Activated CD8-positive, alpha-beta memory T cell treated with anti-CD3 and anti-CD28 coated beads for 4 hours (primary cell): Measurements from ENCODE around the gene HGD.
A peak's percentile ranks its signal among the peaks of the same experiment; 100 is the strongest.
"Not testable (repeated sequence)": the region's sequence is repeated elsewhere in the genome, so short reads cannot be mapped to it uniquely, and the experiment has no call there.

ENCODE experiments used
- DNase-seq, 2 donors: peaks; one replicate each; pipeline ENCODE4 v3.0.0-alpha.2; 2020; ENCODE audit warnings: low read depth in 2 of 2

Gene HGD

DNA sequence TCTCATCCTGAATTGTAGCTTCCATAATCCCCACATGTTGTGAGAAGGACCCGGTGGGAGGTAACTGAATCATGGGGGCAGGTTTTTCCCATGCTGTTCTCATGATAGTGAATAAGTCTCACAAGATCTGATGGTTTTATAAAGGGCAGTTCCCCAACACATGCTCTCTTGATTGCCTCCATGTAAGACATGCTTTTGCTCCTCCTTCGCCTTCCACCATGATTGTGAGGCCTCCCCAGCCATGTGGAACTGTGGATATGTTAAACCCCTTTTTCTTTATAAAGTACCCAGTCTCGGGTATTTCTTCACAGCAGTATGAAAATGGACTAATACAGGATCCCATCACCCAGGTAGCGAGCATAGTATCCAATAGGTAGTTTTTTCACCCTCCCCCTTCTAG is 43.2 kb downstream of the HGD start:
- DNase-seq: not testable (repeated sequence)

DNA sequence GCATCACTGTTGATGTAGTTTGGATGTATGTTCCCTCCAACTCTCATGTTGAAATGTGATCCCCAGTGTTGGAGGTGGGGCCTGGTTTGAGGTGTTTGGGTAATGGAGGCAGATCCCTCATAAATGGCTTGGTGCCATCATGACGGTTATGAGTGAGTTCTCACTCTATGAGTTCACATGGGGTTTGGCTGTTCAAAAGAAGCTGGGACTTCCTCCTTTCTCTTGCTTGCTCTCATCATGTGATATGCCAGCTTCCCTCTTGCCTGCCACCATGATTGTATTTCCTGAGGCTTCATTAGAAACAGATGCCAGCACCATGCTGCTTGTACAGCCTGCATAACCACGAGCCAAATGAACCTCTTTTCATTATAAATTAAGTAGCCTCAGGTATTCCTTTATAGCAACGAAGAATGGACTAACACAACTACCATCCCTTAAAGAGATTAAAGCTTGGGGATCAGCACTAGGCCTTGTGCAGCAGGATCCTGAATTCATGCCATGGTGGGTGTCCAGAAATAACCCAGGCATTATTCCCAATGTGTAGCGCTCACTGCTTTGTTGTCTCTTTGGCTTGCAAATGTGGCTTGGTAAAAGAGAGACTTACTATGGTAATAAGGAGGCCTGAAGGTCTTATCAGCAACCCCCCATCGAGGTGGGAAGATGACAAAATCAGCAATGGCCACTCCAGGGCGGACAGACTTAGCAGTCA is 44.0 kb downstream of the HGD start:
- no peak for DNase-seq

- DNase-seq: no peak
Measured at GRCh38 chr3:120636795-120637401, 45.1 kb downstream of the HGD start.

- DNase-seq: no peak
Measured at GRCh38 chr3:120634539-120634938, 47.5 kb downstream of the HGD start.

DNA sequence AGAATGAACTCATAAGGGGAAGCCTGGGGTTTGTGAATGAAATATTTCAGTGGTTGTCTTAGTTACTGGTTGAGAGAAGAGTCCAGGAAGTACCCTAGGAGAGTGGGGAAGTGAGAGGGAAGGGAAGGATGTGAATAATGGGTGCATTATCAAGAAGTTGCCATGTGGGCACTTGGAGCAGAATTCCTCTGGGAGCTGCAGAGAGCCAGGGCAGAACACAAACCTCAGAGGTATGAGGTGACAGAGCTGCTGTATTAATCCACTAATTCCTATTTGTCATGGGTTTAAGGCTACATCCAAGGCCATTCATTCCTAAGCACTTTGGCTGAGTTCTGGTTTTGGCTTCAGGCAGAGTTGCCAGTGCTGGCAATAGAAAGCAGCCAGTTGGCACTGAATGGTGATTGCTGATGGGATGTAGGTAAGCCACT is 56.9 kb downstream of the HGD start:
- no peak for DNase-seq

DNA sequence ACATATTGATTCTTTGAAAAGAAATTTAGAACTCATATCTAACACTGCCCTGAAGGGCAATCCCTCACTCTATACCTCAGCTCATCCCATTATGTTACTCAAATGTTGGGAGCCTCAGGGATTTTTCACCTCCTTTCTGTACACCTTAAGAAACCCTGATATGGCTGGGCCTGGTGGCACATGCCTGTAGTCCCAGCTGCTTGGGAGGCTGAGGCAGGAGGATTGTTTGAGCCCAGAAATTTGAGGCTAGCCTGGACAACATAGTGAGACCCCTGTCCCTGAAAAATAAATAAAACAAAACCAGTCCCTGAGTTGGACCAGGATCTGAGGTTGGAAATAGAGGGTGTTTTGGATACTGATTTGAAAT is 58.3 kb downstream of the HGD start:
- no peak for DNase-seq

- no peak for DNase-seq
Measured at GRCh38 chr3:120622870-120623726, 58.9 kb downstream of the HGD start.

- no peak for DNase-seq
Measured at GRCh38 chr3:120622457-120622856, 59.6 kb downstream of the HGD start.

DNA sequence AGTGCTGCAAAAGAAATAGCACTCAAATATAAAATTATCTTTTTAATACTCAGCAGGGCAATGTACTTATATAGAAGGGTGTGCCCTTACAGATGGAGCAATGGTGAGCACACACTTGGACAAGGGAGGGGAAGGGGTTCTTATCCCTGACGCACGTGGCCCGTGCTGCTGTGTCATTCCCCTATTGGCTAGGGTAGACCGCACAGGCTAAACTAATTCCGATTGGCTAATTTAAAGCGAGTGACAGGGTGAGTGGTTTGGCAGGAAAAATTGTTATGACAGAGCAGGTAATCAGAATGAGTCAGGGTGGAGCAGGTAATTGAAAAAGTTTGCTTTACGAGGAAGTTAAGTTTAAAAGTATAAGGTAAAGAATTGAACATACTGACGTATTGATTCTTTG is 65.3 kb downstream of the HGD start:
- not testable (repeated sequence) for DNase-seq

DNA sequence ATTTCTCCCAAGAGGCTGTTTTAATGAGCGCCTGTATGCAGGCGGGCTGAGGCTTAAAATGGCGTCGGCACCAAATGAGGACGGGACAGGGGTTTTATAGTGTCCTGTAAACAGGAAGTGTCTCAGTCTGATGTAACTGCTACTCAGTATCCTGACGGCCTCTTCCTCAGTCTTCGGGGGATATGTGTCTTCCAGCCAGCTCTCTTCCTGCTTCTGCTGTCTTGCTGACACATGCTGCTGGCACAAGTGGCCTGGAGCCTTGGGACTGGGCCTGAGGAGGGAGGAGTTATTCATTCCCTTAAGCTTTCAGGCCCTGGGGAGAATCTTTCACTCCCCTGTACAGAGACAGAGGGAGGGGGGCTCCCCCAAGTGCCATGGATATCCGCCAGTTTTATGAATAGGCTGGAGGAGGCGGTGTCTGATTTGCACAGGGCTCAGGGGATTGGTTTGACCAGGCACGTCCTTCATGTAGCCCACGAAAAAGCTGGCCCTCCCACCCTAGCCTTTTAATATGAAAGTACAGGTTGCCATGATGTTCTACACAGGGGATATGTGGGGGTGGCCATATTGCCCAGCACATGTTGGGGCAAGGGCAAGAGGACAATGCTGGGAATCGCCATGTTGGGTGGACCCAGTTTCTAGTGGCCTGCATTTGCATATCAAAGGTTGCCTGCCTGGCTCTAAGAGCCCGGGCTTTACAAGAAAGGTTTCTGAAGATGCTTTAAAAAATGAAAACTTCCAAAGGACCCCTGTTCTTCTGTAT is 66.0 kb downstream of the HGD start:
- DNase-seq: no peak

DNA sequence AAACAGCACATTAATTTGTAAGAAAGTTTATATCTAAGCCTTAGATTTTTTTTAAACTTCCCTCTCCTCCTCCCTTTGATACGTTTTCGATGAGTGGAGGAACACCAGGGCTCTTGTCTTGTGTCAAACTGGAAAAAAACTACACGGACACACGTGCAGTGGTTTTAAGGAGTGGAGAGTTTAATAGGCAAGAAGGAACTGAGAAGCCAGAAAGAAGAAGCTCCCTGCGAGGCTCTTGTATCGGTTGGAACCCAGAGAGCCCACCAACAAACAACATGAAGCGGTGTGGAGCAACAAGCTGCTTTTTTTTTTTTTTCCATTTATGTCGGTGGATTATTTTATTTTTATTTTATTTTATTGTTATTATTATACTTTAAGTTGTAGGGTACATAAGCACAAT is 67.3 kb downstream of the HGD start:
- no peak for DNase-seq

DNA sequence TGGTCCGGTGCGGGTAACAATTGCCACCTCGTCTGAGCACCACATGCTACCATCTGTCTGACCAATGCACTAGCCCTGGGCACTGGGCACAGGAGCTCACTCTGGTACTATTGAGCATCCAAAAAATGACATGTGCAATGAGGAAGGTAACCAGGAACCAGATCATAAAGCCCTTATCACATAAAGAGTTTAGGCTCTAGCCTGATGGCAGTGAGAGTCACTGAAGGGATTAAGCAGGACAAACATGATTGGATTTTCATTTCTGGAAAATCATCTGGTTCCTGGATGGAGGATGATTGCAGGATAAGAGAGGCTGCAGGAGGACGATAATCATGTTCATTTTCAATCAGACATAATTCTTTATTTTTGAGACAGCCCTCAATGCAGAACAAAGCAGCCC is 73.5 kb downstream of the HGD start:
- no peak for DNase-seq

GRCh38 chr3:120604784-120605183 is 77.3 kb downstream of the HGD start:
- DNase-seq: no peak

- DNase-seq: no peak
Measured at GRCh38 chr3:120604382-120604781, 77.7 kb downstream of the HGD start.

- no peak for DNase-seq
Measured at GRCh38 chr3:120602682-120603081, 79.4 kb downstream of the HGD start.

GRCh38 chr3:120601554-120601953 is 80.5 kb downstream of the HGD start:
- no peak for DNase-seq

DNA sequence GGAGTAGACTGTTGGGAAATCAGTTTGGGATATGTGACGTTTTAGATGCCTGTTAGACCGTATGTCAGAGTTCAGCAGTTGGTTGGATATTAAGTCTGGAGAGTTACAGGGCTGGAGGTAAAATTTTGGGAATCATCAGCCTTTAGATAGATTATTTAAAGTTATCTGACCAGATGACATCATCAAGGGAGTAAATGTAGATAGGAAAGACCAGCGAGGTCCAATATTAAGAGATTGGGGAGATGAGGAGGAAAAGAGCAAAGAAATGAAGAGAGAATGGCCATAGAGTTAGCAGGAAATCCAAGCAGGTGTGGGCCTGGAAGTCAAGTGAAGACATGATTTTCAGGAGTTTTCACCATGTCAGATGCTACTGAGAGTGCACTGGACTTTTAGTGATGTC is 82.8 kb downstream of the HGD start:
- DNase-seq: no peak

GRCh38 chr3:120597445-120598049 is 84.5 kb downstream of the HGD start:
- no peak for DNase-seq

DNA sequence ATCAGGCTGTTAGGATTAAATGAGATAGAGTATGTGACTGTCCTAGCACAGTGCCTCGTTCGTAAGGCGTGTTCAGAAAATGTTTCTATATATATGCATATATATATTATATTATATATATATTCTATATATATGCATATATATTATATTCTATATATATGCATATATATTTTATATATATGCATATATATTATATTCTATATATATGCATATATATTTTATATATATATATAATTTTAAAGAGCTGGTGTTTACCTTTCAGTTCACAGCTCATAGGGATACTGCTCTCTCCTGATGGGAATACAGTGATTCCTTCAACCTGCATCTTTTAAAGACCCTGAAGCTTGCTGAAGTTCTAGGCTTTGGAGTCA is 85.2 kb downstream of the HGD start:
- DNase-seq: no peak

- peak; percentile 91 to 94 for DNase-seq
Measured at GRCh38 chr3:120596116-120596852, 85.8 kb downstream of the HGD start, which contains the start of gene NDUFB4. TSS of gene NDUFB4 (plus strand) at chr3:120596336. CDS start at chr3:120596360, 24 bp downstream.

GRCh38 chr3:120595788-120596115 is 86.3 kb downstream of the HGD start:
- DNase-seq: no peak
